GM19452 (cell line): ENCODE data around the gene HPS4.

Experiments
- ATAC-seq: cut with Tn5 transposase; IDR thresholded peaks from one replicate; pipeline ENCODE4 v1.9.1; 2021; ENCODE audit not compliant: unreplicated experiment

The HPS4 gene

DNA sequence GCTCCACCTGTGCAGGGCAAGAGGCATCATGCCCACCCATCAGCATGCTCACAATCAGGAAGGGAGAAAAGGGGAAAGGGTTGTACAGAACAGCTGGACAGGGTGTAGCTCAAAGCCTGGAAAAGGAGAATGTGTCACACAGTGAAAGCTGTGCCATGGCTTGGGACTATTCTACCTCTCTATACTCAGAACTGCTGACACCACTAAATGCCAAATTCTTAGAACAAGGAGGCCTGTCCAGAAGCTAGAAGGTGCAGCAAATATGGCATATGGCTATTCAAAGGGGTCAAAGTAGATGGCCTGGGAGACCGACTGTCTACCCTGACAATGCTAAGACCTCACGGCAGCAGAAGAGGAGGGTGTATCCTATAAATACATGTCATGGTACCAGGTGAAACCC, 12.8 kb downstream of the HPS4 start:
- ATAC-seq = no peak

GRCh38 chr22:26466196-26466595, 17.4 kb downstream of the HPS4 start:
- ATAC-seq = no peak

DNA sequence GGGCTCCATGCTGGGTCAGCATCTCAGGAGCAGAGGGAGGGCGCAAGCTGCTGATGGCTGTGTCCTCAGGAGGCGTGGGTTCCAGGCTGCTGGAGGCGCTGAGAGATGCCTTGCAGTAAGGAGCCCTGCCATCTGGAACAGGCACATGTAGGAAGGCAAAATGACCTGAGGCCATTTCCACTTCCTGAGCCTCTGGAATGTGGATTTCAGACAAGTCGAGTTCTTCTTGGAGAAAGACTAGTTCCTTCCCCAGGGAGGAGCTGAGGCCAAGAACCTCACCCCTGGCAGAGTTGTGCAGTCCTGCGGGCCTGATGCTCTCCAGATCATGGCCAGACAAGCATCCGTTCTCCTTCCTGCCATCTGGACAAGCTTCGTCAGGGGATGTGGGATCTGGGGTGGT, 19.3 kb downstream of the HPS4 start:
- no peak for ATAC-seq

- ATAC-seq = no peak
Observed at GRCh38 chr22:26463688-26464087, 19.9 kb downstream of the HPS4 start.

GRCh38 chr22:26463101-26463661, 20.4 kb downstream of the HPS4 start:
- ATAC-seq = no peak

GRCh38 chr22:26462641-26463040, 20.9 kb downstream of the HPS4 start:
- ATAC-seq = no peak

- no peak for ATAC-seq
Observed at GRCh38 chr22:26462051-26462450, 21.5 kb downstream of the HPS4 start.

- no peak for ATAC-seq
Observed at GRCh38 chr22:26461188-26461810, 22.3 kb downstream of the HPS4 start.

GRCh38 chr22:26460202-26460601, 23.4 kb downstream of the HPS4 start:
- no peak for ATAC-seq

- ATAC-seq = no peak
Observed at GRCh38 chr22:26457661-26458272, 25.8 kb downstream of the HPS4 start.

- ATAC-seq = no peak
Observed at GRCh38 chr22:26453812-26454500, 29.6 kb downstream of the HPS4 start.

DNA sequence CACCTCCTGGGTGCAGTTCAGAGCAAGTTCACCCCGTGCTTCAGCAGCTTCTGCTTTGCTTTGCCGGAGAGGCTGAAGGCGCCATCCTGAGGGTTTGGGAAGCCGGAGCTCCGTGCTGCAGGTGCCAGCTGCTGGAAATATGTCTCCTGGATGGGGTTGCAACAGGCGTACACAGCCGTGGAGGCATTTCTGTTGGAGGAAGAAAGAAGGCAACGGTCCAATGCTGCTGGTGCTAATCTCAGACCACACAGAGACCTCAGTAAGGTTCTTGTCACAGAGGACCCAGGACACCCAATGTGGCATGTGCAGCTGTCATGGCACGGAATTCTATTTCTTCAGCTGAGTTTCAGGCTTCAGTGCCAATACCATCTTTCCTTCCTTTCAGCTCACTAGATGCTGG, 30.4 kb downstream of the HPS4 start:
- no peak for ATAC-seq

GRCh38 chr22:26452236-26453016, 31.2 kb downstream of the HPS4 start:
- ATAC-seq = no peak

DNA sequence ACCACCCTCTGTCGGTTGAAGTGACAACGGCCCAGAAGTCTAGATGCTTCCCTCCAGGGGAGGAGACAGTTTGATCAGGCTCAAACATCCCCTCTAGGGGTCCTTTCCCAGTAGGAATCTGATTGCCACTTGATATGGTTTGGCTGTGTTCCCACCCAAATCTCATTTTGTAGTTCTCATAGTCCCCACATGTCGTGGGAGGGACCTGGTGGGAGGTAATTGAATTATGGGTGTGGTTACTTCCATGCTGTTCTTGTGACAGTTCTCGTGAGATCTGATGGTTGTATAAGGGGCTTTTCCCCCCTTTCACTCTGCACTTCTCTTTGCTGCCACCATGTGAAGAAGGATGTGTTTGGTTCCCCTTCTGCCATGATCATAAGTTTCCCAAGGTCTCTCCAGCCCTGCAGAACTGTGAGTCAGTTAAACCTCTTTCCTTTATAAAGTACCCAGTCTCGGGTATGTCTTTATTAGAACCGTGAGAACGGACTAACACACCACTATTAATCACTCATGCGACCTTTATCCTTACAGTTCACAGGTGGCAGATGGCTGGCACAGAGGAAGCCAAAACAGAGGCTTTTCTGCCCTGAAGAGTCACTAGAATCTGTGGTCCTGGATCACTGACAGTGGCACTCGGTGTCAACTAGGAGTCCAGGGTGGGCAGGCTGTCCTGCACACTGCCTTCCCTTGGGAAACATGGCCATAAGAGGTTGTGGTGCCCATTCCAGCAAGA, 33.0 kb downstream of the HPS4 start:
- ATAC-seq = no peak

DNA sequence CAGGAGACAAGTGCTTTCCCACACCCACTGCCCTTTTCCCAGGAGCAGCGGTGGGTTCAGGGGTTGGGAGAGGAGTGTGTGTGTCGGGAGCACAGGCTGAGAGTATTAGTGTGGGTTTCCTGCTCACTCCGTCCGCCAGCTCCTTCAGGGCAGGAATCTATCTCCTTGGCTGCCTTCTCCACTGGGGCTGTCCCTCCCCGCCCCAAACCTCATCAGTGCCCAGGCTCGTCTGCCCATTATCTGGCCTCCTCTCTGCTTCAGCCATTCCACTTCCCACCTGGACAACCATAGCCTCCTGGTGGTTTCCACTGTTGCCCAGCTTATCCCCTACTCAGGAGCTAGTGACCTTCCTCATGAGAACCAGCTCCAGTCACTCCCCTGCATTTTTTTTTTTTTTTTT, 34.6 kb downstream of the HPS4 start:
- ATAC-seq = no peak

- ATAC-seq = no peak
Observed at GRCh38 chr22:26448334-26448733, 35.2 kb downstream of the HPS4 start.

DNA sequence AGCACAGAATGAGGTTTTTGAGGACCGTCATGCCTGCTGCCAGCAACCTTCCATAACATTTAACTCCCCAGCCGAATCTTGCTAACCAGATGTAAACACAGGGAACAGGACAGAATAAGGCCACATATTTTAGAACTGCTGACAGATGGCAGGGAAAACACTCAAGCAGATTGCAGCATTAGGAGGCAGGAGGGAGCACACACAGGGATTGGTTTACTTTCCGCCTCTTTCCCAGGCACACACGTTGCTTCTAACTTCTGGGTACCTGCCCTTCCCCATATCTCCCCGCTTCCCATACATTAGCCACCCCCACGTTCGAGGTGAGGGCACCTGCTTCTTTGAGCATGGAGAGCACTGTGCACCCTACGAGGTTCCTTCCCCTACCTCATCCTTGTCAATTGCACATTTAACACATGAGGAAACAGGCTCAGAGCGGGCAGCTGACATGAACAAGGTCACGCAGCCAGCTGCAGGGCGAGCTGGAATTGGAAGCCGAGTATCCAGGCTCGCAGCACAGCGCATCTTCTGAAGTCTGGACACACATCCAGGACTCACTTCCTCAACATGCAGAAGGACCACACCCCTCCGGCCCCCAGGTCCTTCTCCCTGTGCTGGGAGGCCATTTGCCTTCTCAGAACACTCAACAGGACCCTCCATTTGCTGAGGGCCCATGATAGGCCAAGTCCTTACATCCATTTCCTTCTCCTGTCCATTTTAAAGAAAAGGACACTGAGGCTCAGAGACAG, 35.8 kb downstream of the HPS4 start:
- no peak for ATAC-seq

GRCh38 chr22:26446808-26447515, 36.6 kb downstream of the HPS4 start:
- ATAC-seq = no peak

GRCh38 chr22:26445577-26446275, 37.9 kb downstream of the HPS4 start:
- ATAC-seq = no peak
